ENCODE results near the gene CCM2L. TPM values are rescaled to one million over a fixed set of nuclear protein-coding genes. Genes with fewer than 3 reads are reported as not detected.

Gene CCM2L
- total and polyA plus RNA-seq, 9 of the 15 experiments (the other 6 are each of a cell fraction or from before 2014, with no cell fraction given), result 0.04 TPM; not detected in 8

DNA sequence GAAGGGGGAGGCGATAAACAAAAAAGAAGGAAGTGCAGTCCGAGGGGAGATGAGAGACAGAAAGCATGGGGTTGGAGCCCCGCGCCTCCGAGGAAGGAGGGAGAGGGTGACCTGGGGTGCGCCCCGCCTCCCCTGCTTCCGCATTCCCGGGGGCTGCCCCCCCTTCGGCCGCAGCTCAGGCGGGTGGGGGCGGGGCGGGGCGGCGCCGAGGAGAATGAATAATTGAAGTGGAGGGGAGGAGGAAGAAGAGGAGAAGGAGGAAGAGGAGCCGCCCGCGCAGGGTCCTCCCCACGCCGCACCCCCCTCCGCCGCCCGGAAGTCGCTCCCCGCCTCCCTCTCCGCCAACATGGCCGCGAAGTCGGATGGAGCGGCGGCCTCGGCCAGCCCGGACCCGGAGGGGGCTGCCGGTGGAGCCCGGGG lies 42.4 kb upstream of the CCM2L start, which contains the start of gene XKR7 (continued):
- TF ChIP-seq, protein P1, sequence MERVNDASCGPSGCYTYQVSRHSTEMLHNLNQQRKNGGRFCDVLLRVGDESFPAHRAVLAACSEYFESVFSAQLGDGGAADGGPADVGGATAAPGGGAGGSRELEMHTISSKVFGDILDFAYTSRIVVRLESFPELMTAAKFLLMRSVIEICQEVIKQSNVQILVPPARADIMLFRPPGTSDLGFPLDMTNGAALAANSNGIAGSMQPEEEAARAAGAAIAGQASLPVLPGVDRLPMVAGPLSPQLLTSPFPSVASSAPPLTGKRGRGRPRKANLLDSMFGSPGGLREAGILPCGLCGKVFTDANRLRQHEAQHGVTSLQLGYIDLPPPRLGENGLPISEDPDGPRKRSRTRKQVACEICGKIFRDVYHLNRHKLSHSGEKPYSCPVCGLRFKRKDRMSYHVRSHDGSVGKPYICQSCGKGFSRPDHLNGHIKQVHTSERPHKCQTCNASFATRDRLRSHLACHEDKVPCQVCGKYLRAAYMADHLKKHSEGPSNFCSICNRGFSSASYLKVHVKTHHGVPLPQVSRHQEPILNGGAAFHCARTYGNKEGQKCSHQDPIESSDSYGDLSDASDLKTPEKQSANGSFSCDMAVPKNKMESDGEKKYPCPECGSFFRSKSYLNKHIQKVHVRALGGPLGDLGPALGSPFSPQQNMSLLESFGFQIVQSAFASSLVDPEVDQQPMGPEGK (CRISPR knock-in tag; IDR thresholded peaks at IDR 0.05; ENCODE audit: borderline replicate concordance), result no peak
- TF ChIP-seq, protein P2, sequence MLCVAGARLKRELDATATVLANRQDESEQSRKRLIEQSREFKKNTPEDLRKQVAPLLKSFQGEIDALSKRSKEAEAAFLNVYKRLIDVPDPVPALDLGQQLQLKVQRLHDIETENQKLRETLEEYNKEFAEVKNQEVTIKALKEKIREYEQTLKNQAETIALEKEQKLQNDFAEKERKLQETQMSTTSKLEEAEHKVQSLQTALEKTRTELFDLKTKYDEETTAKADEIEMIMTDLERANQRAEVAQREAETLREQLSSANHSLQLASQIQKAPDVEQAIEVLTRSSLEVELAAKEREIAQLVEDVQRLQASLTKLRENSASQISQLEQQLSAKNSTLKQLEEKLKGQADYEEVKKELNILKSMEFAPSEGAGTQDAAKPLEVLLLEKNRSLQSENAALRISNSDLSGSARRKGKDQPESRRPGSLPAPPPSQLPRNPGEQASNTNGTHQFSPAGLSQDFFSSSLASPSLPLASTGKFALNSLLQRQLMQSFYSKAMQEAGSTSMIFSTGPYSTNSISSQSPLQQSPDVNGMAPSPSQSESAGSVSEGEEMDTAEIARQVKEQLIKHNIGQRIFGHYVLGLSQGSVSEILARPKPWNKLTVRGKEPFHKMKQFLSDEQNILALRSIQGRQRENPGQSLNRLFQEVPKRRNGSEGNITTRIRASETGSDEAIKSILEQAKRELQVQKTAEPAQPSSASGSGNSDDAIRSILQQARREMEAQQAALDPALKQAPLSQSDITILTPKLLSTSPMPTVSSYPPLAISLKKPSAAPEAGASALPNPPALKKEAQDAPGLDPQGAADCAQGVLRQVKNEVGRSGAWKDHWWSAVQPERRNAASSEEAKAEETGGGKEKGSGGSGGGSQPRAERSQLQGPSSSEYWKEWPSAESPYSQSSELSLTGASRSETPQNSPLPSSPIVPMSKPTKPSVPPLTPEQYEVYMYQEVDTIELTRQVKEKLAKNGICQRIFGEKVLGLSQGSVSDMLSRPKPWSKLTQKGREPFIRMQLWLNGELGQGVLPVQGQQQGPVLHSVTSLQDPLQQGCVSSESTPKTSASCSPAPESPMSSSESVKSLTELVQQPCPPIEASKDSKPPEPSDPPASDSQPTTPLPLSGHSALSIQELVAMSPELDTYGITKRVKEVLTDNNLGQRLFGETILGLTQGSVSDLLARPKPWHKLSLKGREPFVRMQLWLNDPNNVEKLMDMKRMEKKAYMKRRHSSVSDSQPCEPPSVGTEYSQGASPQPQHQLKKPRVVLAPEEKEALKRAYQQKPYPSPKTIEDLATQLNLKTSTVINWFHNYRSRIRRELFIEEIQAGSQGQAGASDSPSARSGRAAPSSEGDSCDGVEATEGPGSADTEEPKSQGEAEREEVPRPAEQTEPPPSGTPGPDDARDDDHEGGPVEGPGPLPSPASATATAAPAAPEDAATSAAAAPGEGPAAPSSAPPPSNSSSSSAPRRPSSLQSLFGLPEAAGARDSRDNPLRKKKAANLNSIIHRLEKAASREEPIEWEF (CRISPR knock-in tag; IDR thresholded peaks at IDR 0.05), result no peak
- TF ChIP-seq ZNF830 (CRISPR knock-in tag; IDR thresholded peaks at IDR 0.05) (no peak), TOE1 (IDR thresholded peaks at IDR 0.05; ENCODE audit: borderline replicate concordance) (no peak), TOE1 (CRISPR knock-in tag; IDR thresholded peaks at IDR 0.05; ENCODE audit: borderline replicate concordance, low read depth) (no peak), GTF2A2 (tag; IDR thresholded peaks at IDR 0.05) (no peak), SMARCA4 (IDR thresholded peaks at IDR 0.05) (no peak), CHD4 (IDR thresholded peaks at IDR 0.05; ENCODE audit: insufficient read depth, insufficient replicate concordance, low read depth, low read length, poor library complexity, severe bottlenecking) (no peak), ELF1 (tag; IDR thresholded peaks at IDR 0.05) (peak; percentile 80), FOXP1 (CRISPR knock-in tag; IDR thresholded peaks at IDR 0.05) (no peak), L3MBTL2 (IDR thresholded peaks at IDR 0.05) (no peak), NR2C2 (CRISPR knock-in tag; IDR thresholded peaks at IDR 0.05) (no peak), NR2C2 (tag; IDR thresholded peaks at IDR 0.05) (no peak), GABPA (tag; conservative IDR thresholded peaks at IDR 0.05; ENCODE audit: low read depth) (peak; percentile 80), CBX8 (IDR thresholded peaks at IDR 0.05; ENCODE audit: borderline replicate concordance, extremely low read depth, low read depth, low read length, poor library complexity, severe bottlenecking) (no peak), SMAD4 (CRISPR knock-in tag; conservative IDR thresholded peaks at IDR 0.05) (no peak)
- TF ChIP-seq, protein P3, sequence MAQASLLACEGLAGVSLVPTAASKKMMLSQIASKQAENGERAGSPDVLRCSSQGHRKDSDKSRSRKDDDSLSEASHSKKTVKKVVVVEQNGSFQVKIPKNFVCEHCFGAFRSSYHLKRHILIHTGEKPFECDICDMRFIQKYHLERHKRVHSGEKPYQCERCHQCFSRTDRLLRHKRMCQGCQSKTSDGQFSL (CRISPR knock-in tag; IDR thresholded peaks at IDR 0.05), result peak; percentile 55; the same call in 1 of the 2 replicates
- TF ChIP-seq, protein P3 (tag; IDR thresholded peaks at IDR 0.05), result peak in 1 of 2 experiments; percentile 61; a peak in 1 of 4 replicates
- TF ChIP-seq, protein P4, sequence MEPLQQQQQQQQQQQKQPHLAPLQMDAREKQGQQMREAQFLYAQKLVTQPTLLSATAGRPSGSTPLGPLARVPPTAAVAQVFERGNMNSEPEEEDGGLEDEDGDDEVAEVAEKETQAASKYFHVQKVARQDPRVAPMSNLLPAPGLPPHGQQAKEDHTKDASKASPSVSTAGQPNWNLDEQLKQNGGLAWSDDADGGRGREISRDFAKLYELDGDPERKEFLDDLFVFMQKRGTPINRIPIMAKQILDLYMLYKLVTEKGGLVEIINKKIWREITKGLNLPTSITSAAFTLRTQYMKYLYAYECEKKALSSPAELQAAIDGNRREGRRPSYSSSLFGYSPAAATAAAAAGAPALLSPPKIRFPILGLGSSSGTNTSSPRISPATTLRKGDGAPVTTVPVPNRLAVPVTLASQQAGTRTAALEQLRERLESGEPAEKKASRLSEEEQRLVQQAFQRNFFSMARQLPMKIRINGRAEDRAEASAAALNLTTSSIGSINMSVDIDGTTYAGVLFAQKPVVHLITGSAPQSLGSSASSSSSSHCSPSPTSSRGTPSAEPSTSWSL (CRISPR knock-in tag; IDR thresholded peaks at IDR 0.05; ENCODE audit: borderline replicate concordance), result no peak

Measured in K562 (cell line).